Prostate gland (tissue), 2 donors: ENCODE results near the gene TRPV4. TPM values are rescaled to one million over a fixed set of nuclear protein-coding genes. Genes with fewer than 3 reads are reported as not detected.

Source experiments
- DNase-seq: peaks from one replicate; pipeline ENCODE4 v3.0.0-alpha.2; 2019; ENCODE audit warnings: low spot score
- H3K27ac ChIP-seq, 2 donors: fragments of 200-600 bp; sonication (generic); 2 replicates each; pipeline ENCODE4 v1.5.1; 2017 to 2019
- H3K27me3 ChIP-seq: fragments of 200-600 bp; sonication (generic); replicated peaks from 2 replicates; pipeline ENCODE4 v1.5.1; 2019; ENCODE audit not compliant: insufficient read depth
- H3K36me3 ChIP-seq, 2 donors: fragments of 200-600 bp; sonication (generic); 1 replicate in 1 of 2; 2 replicates in 1 of 2; pipeline versions ENCODE4 v1.5.1 to v1.8.1; 2017 to 2019
- H3K4me1 ChIP-seq: fragments of 200-600 bp; sonication (generic); replicated peaks from 2 replicates; pipeline ENCODE4 v1.5.1; 2019
- H3K4me3 ChIP-seq, 2 donors: fragments of 200-600 bp; sonication (generic); 2 replicates each; pipeline ENCODE4 v1.5.1; 2017 to 2019
- H3K9me3 ChIP-seq: fragments of 200-600 bp; sonication (generic); 2 replicates; pipeline ENCODE4 v1.5.1; 2017
- CTCF ChIP-seq, 4 experiments: fragments of 200-600 bp in 2 of 4; fragments of 450-650 bp in 2 of 4; sonication (generic) in 2 of 4; IDR thresholded peaks; 1 replicate in 3 of 4; 2 replicates in 1 of 4; pipeline ENCODE4 v1.5.1; 2016 to 2019; ENCODE audit warnings: antibody characterized with exemption in 4 of 4, mild to moderate bottlenecking in 2 of 4, moderate library complexity in 2 of 4
- POLR2A ChIP-seq: fragments of 450-650 bp; IDR thresholded peaks from one replicate; pipeline ENCODE4 v1.6.1; 2016; ENCODE audit warnings: antibody characterized with exemption, mild to moderate bottlenecking
- POLR2AphosphoS5 ChIP-seq: sonication (generic); formaldehyde crosslinking; IDR thresholded peaks from one replicate; pipeline ENCODE4 v1.6.1; 2017; ENCODE audit warnings: antibody characterized with exemption
- WGBS: methylation state at CpG from one replicate; pipeline ENCODE4 v1.1.5; 2018; 5-methylcytosine and 5-hydroxymethylcytosine counted together
- intact Hi-C: fragments of 100-400 bp; cut with DNase I; formaldehyde crosslinking; loops from one replicate; pipeline ENCODE4 v1.14.2; 2022
- microRNA-seq: library from miRNA; unstranded; fragments of <30 nt; microRNA quantifications from one replicate; pipeline ENCODE4, GENCODE V29; 2016
- small RNA-seq, 2 donors: library from RNA; depleted of rRNA; stranded (forward); fragments of <200 nt; gene quantifications; one replicate each; pipeline ENCODE3, GENCODE V24; 2016
- total RNA-seq, 2 donors: library from RNA; depleted of rRNA; stranded (reverse); fragments of >200 nt; gene quantifications; one replicate each; pipeline ENCODE4 v1.1.0, GENCODE V29; 2016

The TRPV4 gene
- total RNA-seq, 2 donors from 2014 or later = 4.6 to 8.0 TPM

GRCh38 chr12:109736552-109737108 is 96.6 kb downstream of the TRPV4 start:
- no peak for DNase-seq
- TF ChIP-seq CTCF (IDR thresholded peaks at IDR 0.05) = no peak
- TF ChIP-seq POLR2A = no peak
- no peak for TF ChIP-seq POLR2AphosphoS5
- H3K27me3 ChIP-seq = no peaks in the 10 kb centered on the region

GRCh38 chr12:109735825-109736551 is 97.2 kb downstream of the TRPV4 start:
- WGBS = 76% methylated on average over 9 of the region's 9 CpGs
- no peaks in the 10 kb centered on the region for H3K4me1 ChIP-seq
- no peak overlapping the region for H3K4me3 ChIP-seq
- no peaks in the 10 kb centered on the region for H3K27me3 ChIP-seq
- no peaks in the 10 kb centered on the region for H3K9me3 ChIP-seq
- no peak for DNase-seq
- no peak for TF ChIP-seq POLR2A
- no peak for TF ChIP-seq CTCF (IDR thresholded peaks at IDR 0.05)
- TF ChIP-seq POLR2AphosphoS5 = no peak
- no peaks in the 10 kb centered on the region for H3K36me3 ChIP-seq
- intact Hi-C loops = no loop called here
- no peak overlapping the region for H3K27ac ChIP-seq

More at GRCh38 chr12:109736552-109737108, 96.6 kb downstream of the TRPV4 start:
- Histone ChIP-seq H3K36me3 (no peaks in the 10 kb centered on the region), H3K9me3 (no peaks in the 10 kb centered on the region), H3K27ac (no peak overlapping the region), H3K4me3 (no peak overlapping the region), H3K4me1 (no peaks in the 10 kb centered on the region)
- WGBS = 35% methylated on average over 12 of the region's 12 CpGs
- intact Hi-C loops = no loop called here

GRCh38 chr12:109735051-109735521 is 98.1 kb downstream of the TRPV4 start:
- Histone ChIP-seq H3K36me3 (no peaks in the 10 kb centered on the region), H3K4me1 (no peaks in the 10 kb centered on the region), H3K4me3 (no peak overlapping the region), H3K9me3 (no peaks in the 10 kb centered on the region), H3K27ac (no peak overlapping the region), H3K27me3 (no peaks in the 10 kb centered on the region)
- intact Hi-C loops = no loop called here
- WGBS = 74% methylated on average over 12 of the region's 12 CpGs
- no peak for DNase-seq
- TF ChIP-seq POLR2AphosphoS5 (no peak), POLR2A (no peak), CTCF (IDR thresholded peaks at IDR 0.05) (no peak)

GRCh38 chr12:109734219-109735000 is 98.8 kb downstream of the TRPV4 start:
- intact Hi-C loops = no loop called here
- no peak overlapping the region for H3K27ac ChIP-seq
- H3K4me1 ChIP-seq = no peaks in the 10 kb centered on the region
- 20% methylated on average over 22 of the region's 22 CpGs for WGBS
- no peaks in the 10 kb centered on the region for H3K9me3 ChIP-seq
- no peaks in the 10 kb centered on the region for H3K27me3 ChIP-seq
- DNase-seq = no peak
- TF ChIP-seq CTCF (IDR thresholded peaks at IDR 0.05) (no peak), POLR2AphosphoS5 (no peak), POLR2A (no peak)
- H3K36me3 ChIP-seq = no peaks in the 10 kb centered on the region
- H3K4me3 ChIP-seq = no peak overlapping the region

Small RNAs within 50 kb of the gene (microRNA-seq; reads per million reads assigned to microRNA genes)
- not detected for gene MIR4497

Small RNAs within 50 kb of the gene (small RNA-seq; reads per million reads assigned to genes)
- gene MIR4497 (0 reads per million in 2 donors), gene RN7SL441P (0 reads per million in 2 donors)

Other genes with a start within 250 kb of the TRPV4 start
- 10 to 100 TPM in 1 of 2 donors, 1 to 10 TPM in 1; 2.0 to 52.3 TPM for gene FAM222A, start 119.6 kb downstream of the TRPV4 start, total RNA-seq
- gene GLTP, start 47.1 kb upstream of the TRPV4 start, total RNA-seq = 10 to 100 TPM; 67.2 to 87.1 TPM
- 10 to 100 TPM; 18.9 to 26.3 TPM for gene TCHP, start 66.9 kb upstream of the TRPV4 start, total RNA-seq
- 10 to 100 TPM; 20.9 to 43.3 TPM for gene GIT2, start 163.0 kb upstream of the TRPV4 start, total RNA-seq
- 10 to 100 TPM; 76.1 to 87.4 TPM for gene ANKRD13A, start 166.0 kb upstream of the TRPV4 start, total RNA-seq
- gene C12orf76, start 215.1 kb upstream of the TRPV4 start, total RNA-seq = 10 to 100 TPM; 20.4 to 26.1 TPM